ENCODE results near the gene CD2BP2. TPM values are rescaled to one million over a fixed set of nuclear protein-coding genes. Genes with fewer than 3 reads are reported as not detected.

CD2BP2 gene
- total and polyA plus RNA-seq, 9 of the 15 experiments (the other 6 are each of a cell fraction or from before 2014, with no cell fraction given), result 3.9 to 51.1 (median 32.8) TPM

DNA sequence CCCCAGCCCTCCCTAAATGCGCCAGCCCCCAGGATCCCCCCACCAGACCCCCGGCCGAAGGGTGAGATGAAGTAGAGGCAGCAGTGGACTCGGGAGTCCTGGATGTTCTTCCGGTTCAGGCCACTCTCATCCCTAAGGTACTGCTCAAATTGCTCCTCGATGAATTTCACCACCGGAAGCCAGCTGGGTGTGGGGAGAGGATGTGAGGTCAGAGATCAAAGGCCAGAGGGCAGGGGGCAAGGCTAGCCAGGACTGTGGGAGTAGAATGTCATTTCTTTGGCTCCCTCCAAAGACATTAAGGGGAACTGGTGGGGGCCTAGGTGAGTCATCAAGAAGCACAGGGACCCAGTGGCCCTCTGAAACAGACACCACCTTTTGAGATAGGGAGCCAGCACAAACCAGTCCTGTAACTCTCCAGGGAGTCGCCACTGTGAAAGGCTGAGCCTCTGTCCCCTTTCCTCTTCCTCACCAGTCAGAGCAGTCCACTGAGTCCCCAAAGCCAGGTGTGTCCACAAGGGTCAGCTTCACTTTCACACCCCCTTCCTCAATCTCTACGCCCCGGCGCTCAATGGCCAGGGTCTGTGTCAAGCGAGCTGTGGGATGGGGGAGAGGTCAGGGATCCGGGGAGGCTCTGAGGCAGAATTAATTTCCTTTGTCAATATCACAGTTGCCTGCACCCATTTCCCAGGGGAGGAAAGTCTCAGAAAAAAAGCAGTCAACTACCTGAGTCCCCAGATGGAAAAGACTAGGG lies 26.4 kb upstream of the CD2BP2 start (continued):
- TF ChIP-seq ZBTB34 (CRISPR knock-in tag; IDR thresholded peaks at IDR 0.05) (no peak), YY1 (IDR thresholded peaks at IDR 0.05; ENCODE audit: borderline replicate concordance in 1 of 3, control insufficient read depth in 1 of 3, extremely low read depth in 1 of 3, insufficient read depth in 3 of 3, insufficient read length in 1 of 3, insufficient replicate concordance in 2 of 3, low read depth in 1 of 3, low read length in 2 of 3) (peak in 1 of 3 experiments; percentile 43), DMBX1 (CRISPR knock-in tag; IDR thresholded peaks at IDR 0.05; ENCODE audit: borderline replicate concordance) (peak; percentile 38; the same call in 1 of the 2 replicates), POLR2B (IDR thresholded peaks at IDR 0.05; ENCODE audit: low read depth, partially characterized antibody) (peak; percentile 52), ZNF197 (CRISPR knock-in tag; IDR thresholded peaks at IDR 0.05; ENCODE audit: low read depth) (no peak), ZNF398 (CRISPR knock-in tag; IDR thresholded peaks at IDR 0.05) (no peak), EP300 (IDR thresholded peaks at IDR 0.05; ENCODE audit: low read length) (peak; percentile 57; the same call in 1 of the 2 replicates), MBD2 (IDR thresholded peaks at IDR 0.05; ENCODE audit: borderline replicate concordance, low read depth) (0 out of 2 replicates have a peak, but pooled peaks have one; percentile 44), ADNP (tag; IDR thresholded peaks at IDR 0.05) (no peak), CSDE1 (IDR thresholded peaks at IDR 0.05) (no peak), CEBPG (CRISPR knock-in tag; IDR thresholded peaks at IDR 0.05) (no peak; the same call in 1 of the 2 replicates), CEBPG (tag; conservative IDR thresholded peaks at IDR 0.05 in 1 of 2, IDR thresholded peaks at IDR 0.05 in 1 of 2) (no peak), CXXC5 (CRISPR knock-in tag; IDR thresholded peaks at IDR 0.05) (0 out of 2 replicates have a peak, but pooled peaks have one; percentile 28), ETV5 (CRISPR knock-in tag; IDR thresholded peaks at IDR 0.05; ENCODE audit: low read depth) (peak; percentile 87), HMGN3 (IDR thresholded peaks at IDR 0.05; ENCODE audit: borderline replicate concordance, extremely low read depth, insufficient read length, low read depth, low read length) (no peak), MTA3 (IDR thresholded peaks at IDR 0.05; ENCODE audit: borderline replicate concordance) (peak; percentile 57; the same call in 1 of the 2 replicates)
- TF ChIP-seq, protein P1, sequence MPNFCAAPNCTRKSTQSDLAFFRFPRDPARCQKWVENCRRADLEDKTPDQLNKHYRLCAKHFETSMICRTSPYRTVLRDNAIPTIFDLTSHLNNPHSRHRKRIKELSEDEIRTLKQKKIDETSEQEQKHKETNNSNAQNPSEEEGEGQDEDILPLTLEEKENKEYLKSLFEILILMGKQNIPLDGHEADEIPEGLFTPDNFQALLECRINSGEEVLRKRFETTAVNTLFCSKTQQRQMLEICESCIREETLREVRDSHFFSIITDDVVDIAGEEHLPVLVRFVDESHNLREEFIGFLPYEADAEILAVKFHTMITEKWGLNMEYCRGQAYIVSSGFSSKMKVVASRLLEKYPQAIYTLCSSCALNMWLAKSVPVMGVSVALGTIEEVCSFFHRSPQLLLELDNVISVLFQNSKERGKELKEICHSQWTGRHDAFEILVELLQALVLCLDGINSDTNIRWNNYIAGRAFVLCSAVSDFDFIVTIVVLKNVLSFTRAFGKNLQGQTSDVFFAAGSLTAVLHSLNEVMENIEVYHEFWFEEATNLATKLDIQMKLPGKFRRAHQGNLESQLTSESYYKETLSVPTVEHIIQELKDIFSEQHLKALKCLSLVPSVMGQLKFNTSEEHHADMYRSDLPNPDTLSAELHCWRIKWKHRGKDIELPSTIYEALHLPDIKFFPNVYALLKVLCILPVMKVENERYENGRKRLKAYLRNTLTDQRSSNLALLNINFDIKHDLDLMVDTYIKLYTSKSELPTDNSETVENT (CRISPR knock-in tag; IDR thresholded peaks at IDR 0.05), result no peak
- TF ChIP-seq, protein P2, sequence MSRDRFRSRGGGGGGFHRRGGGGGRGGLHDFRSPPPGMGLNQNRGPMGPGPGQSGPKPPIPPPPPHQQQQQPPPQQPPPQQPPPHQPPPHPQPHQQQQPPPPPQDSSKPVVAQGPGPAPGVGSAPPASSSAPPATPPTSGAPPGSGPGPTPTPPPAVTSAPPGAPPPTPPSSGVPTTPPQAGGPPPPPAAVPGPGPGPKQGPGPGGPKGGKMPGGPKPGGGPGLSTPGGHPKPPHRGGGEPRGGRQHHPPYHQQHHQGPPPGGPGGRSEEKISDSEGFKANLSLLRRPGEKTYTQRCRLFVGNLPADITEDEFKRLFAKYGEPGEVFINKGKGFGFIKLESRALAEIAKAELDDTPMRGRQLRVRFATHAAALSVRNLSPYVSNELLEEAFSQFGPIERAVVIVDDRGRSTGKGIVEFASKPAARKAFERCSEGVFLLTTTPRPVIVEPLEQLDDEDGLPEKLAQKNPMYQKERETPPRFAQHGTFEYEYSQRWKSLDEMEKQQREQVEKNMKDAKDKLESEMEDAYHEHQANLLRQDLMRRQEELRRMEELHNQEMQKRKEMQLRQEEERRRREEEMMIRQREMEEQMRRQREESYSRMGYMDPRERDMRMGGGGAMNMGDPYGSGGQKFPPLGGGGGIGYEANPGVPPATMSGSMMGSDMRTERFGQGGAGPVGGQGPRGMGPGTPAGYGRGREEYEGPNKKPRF (IDR thresholded peaks at IDR 0.05; ENCODE audit: low read depth, low read length), result no peak
